Stimulated activated CD4-positive, alpha-beta T cell treated with anti-CD3 and anti-CD28 coated beads, Interleukin-15, amount 100 ng/mL, for 1 hour (primary cell): ENCODE measurements around the gene GRXCR2.
"Not testable (repeated sequence)": the region's sequence is repeated elsewhere in the genome, so short reads cannot be mapped to it uniquely, and the experiment has no call there.

Experiments used
- DNase-seq, 2 donors: peaks; one replicate each; pipeline ENCODE4 v3.0.0-alpha.2; 2020; ENCODE audit warnings: low read depth in 1 of 2, low spot score in 1 of 2

The GRXCR2 gene

GRCh38 chr5:145872914-145873313 is at the start of gene GRXCR2:
Gene GRXCR2 (minus strand): TSS chr5:145873014. CDS start chr5:145872968, 46 bp downstream.
- no peak for DNase-seq

GRCh38 chr5:145922059-145922458 is 49.2 kb upstream of the GRXCR2 start:
- no peak for DNase-seq

GRCh38 chr5:145921211-145921610 is 48.4 kb upstream of the GRXCR2 start:
- DNase-seq: no peak

GRCh38 chr5:145920542-145921210 is 47.9 kb upstream of the GRXCR2 start:
- no peak for DNase-seq

GRCh38 chr5:145919413-145919812 is 46.6 kb upstream of the GRXCR2 start:
- DNase-seq: no peak

GRCh38 chr5:145918397-145918796 is 45.6 kb upstream of the GRXCR2 start:
- no peak for DNase-seq

- DNase-seq: no peak
Observed at GRCh38 chr5:145917288-145917687, 44.5 kb upstream of the GRXCR2 start.

GRCh38 chr5:145915970-145916638 is 43.3 kb upstream of the GRXCR2 start:
- no peak for DNase-seq

- no peak for DNase-seq
Observed at GRCh38 chr5:145913701-145914100, 40.9 kb upstream of the GRXCR2 start.

GRCh38 chr5:145912594-145912993 is 39.8 kb upstream of the GRXCR2 start:
- no peak for DNase-seq

- no peak for DNase-seq
Observed at GRCh38 chr5:145912019-145912418, 39.2 kb upstream of the GRXCR2 start.

GRCh38 chr5:145911164-145911563 is 38.4 kb upstream of the GRXCR2 start:
- DNase-seq: no peak

- no peak for DNase-seq
Observed at GRCh38 chr5:145908206-145908960, 35.6 kb upstream of the GRXCR2 start.

GRCh38 chr5:145906401-145906800 is 33.6 kb upstream of the GRXCR2 start:
- DNase-seq: no peak

- no peak for DNase-seq
Observed at GRCh38 chr5:145904743-145905142, 31.9 kb upstream of the GRXCR2 start.

GRCh38 chr5:145903867-145904266 is 31.1 kb upstream of the GRXCR2 start:
- no peak for DNase-seq

- DNase-seq: no peak
Observed at GRCh38 chr5:145903113-145903512, 30.3 kb upstream of the GRXCR2 start.

GRCh38 chr5:145902421-145902820 is 29.6 kb upstream of the GRXCR2 start:
- DNase-seq: no peak

- DNase-seq: no peak
Observed at GRCh38 chr5:145898171-145898570, 25.4 kb upstream of the GRXCR2 start.

- DNase-seq: not testable (repeated sequence)
Observed at GRCh38 chr5:145891378-145891777, 18.6 kb upstream of the GRXCR2 start.

- DNase-seq: no peak
Observed at GRCh38 chr5:145889611-145890010, 16.8 kb upstream of the GRXCR2 start.

- DNase-seq: no peak
Observed at GRCh38 chr5:145887976-145888574, 15.3 kb upstream of the GRXCR2 start.
